HG02981 (cell line): ENCODE data around the gene ALOX5.
"Not testable (repeated sequence)": the region's sequence is repeated elsewhere in the genome, so short reads cannot be mapped to it uniquely, and the experiment has no call there.

Source experiments
- ATAC-seq: cut with Tn5 transposase; IDR thresholded peaks from one replicate; pipeline ENCODE4 v1.9.1; 2021; ENCODE audit warnings: mild to moderate bottlenecking, moderate library complexity; ENCODE audit not compliant: unreplicated experiment

ALOX5 gene

GRCh38 chr10:45461034-45461433 lies 87.0 kb downstream of the ALOX5 start:
- peak; percentile 63 for ATAC-seq

DNA sequence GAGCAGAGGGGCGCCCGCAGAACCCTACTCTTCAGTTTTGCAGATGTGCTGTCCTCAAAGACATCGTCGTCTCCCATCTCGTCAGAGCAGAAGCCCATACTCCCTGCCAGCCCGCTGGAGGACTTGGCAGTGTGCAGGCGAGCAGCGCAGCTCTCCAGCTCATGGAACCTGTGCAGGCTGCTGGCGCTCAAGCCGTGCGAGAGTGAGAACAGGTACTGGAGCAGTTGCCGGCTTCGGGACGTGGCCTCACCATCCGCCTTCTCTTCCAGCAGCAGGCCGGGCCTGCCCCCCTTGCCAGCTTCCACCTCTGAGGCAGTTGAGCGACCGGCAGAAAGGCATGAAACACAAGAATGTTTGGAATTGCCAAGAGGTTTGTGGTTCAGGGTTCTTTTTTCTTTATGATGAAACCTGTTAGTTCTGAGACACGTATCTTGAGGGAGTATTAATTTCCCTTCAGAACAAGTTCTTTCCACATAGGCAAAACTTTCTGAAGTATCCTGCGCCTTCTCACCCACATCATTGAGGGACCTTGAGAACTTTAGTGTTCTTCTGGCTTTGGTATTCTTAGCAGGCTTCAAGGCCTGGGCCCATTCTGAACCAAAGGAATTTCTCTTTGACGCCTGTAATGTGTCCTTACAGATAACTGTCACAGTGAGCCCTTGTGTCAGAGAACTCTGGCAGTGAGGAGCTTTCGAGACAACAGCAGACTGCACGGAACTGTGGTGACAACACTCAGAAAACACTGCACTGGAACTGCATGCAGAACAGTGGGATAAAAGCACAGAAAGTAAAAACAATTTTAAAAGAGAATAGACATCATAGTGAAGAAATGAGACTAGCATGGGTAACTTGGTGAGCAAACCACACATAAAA lies 89.5 kb downstream of the ALOX5 start:
- ATAC-seq, result no peak

DNA sequence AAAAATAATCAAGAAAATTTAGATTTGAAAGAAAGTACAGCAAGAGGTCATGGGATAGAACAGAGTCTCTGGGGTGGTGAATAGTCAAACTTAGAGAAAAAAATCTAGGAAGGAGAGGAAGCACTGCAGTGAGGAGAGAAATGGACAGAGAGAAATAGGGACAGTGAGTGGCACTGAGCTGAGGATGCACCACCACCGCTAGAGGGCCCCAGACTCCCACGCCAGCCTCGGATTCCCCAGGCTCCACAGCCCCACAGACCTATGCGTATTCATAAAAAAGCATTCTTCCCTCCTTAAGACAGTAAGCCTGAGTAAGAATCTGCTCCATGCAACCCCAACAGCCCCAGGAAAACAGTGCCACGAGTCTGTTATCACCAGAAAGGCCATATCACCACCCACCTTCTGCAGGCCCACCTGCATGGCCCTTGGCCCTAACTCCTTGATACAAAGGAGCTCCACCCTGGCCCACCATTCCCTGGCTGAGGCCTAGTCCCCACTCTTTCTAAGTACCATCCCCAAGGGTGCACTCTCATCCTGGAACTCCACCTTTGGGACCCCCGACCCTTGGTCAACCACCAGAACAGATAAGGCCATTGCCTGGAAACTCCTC lies 91.0 kb downstream of the ALOX5 start:
- peak; percentile 36 for ATAC-seq

DNA sequence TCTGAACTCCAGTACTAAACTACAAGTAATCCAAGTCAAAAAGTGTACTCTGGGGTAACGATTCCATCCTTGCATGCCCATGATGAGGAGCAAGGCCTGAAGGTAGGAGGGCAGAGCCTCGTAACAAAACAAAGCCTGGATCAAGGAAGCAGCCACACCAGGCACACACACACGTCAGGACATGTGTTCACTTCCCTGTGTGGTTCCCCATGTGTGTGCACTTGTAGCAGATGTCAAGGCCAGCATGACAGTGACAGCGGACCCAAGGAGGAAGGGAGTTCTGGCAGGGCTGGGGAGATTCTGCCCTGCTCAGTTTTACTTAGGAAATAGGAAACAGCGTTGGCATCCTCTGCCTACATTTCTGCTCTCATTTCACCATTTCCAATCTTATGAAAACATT lies 92.8 kb downstream of the ALOX5 start:
- ATAC-seq, result no peak

- ATAC-seq, result no peak
These were observed 94.1 kb downstream of the ALOX5 start for GRCh38 chr10:45468079-45468478.

DNA sequence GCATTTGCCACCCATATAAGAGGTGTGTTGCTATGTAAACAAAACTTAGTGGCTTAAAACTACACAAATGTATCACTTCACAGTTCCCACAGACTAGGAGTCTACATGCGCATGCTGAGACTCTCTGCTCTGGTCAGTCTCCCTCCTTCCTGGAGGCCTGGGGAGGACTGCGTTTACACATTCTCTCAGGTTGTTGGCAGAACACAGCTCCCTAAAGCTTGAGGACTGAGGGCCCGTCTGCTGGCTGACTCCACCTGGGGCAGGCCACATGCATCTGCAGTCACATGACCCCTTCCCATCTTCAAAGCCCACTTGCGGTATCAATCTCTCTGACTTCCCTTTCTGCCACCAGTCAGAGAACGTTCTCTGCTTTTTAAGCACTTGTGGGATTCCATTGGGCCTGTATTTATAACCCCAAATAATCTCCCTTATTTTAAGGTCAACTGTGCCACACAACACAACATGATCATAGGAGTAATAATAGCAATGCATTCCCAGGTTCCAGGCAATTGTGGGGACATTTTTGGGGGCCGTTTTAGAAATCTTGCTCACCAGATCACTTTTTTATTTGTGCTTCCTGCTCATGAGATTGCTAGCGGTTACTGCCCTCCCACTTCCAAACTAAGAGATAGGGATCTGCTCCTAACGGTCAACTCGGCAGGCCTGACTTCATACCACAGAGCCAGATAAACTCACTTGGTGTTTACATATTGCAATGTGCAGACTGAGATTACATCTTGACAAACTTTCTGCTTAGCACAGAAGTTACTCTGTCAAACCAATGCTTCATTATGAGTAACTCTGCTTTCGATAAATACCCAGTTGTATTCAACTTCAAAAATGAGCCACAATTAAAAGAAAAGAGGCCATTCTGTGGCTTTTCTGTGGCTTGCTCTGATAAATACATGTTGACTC lies 96.3 kb downstream of the ALOX5 start:
- no peak for ATAC-seq

GRCh38 chr10:45471059-45471458 lies 97.0 kb downstream of the ALOX5 start:
- ATAC-seq, result no peak

GRCh38 chr10:45471531-45472310 lies 97.7 kb downstream of the ALOX5 start:
- no peak for ATAC-seq

GRCh38 chr10:45473126-45473525 lies 99.1 kb downstream of the ALOX5 start:
- ATAC-seq, result no peak

DNA sequence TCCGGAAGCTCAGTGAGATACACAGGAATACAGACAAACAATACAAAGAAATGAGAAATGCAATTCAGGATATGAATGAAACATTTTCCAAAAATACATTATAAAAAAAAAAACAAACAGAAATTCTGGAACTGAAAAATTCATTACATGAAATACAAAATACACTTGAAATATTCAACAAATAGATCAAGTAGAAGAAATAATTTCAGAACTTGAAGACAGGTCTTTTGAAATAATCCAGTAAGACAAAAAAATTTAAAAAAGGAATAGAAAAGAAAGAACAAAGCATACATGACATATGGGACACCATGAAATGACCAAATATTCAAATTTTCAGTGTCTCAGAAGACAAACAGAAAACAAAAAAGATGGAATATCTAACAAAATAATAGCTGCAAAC lies 102.5 kb downstream of the ALOX5 start:
- ATAC-seq, result no peak

DNA sequence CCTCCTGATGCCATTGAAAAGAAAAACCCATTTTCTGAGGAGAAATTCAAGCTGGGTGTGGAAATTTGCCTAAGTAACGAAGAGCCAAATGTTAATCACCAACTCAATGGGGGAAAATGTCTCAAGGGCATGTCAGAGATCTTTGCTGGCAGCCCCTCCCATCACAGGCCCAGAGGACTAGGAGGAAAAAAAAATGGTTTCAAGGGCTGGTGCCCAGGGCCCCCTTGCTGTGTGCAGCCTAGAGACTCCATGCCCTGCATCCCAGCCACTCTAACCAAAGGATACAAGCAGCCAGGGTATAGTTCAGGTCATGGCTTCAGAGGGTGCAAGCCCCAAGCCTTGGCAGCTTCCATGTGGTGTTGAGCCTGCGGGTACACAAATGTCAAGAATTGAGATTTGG lies 106.3 kb downstream of the ALOX5 start:
- no peak for ATAC-seq

GRCh38 chr10:45481100-45481499 lies 107.1 kb downstream of the ALOX5 start:
- not testable (repeated sequence) for ATAC-seq

GRCh38 chr10:45483002-45483401 lies 109.0 kb downstream of the ALOX5 start:
- no peak for ATAC-seq

DNA sequence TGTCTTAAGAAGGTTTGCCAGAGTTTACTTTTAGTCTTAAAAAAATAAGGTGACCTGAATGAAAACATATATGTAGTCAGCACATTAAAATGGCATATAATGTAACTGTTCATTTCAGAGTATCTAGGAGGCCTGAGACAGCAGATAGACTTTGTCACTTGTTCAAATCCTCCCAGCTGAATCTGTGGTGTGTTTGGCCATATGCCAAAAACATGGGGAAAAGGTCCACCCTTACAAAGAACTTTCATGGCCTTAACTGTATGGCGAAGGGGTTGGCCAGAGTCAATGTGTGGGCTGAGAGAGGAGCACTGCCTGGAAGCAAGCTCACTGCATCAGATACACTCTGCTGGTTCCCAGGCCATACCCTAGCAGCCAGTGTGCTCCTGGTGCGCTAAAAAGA lies 113.7 kb downstream of the ALOX5 start:
- no peak for ATAC-seq

GRCh38 chr10:45488365-45488764 lies 114.3 kb downstream of the ALOX5 start:
- no peak for ATAC-seq

DNA sequence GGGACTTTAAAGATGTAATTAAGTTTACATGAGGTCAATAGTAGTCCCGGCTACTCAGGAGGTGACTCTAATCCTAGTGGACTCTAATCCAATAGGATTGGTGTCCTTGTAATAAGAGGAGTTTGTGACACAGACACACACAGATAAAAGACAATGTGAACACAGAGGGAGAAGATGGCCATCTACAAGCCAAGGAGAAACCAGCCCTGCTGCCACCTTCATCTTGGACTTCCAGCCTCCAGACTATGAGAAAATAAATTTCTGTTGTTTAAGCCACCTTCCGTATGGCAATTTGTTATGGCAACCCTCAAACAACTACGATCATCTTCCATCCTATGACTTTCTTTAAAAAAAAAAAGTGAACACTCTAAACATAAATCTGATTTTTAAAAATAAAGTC lies 116.3 kb downstream of the ALOX5 start:
- no peak for ATAC-seq

- no peak for ATAC-seq
These were observed 117.0 kb downstream of the ALOX5 start for GRCh38 chr10:45491061-45491460.
